ENCODE results near the gene HRH2.

The HRH2 gene

DNA sequence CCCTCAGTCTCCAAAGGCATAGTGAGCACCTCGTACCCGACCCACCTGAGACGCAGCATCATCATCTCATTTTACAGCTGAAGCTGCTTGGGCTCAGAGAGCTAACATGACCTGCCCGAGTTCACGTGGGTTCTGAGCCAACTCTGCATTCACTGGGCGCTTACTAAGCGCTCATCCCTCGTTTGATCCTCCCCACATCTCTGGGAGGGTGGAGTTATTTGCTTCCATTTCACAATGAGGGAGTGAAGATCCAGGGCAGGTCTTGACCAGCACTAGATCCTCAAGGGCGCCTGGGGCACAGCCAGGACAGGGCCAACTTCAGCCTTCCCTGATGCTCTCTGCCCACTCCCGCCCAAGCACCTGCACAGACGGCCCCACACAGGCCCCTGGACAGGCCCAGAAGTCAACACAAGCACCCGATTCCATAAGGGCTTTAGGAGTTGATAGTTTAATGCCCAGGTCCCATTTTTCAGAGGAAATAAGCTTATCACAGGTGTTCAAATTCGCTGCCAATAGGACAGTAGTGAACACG is 80.8 kb downstream of the HRH2 start:
- Histone ChIP-seq H3K4me2 (no peak overlapping the region), H3K79me2 (ENCODE audit: insufficient read depth, low read depth) (no peaks in the 10 kb centered on the region), H3K4me3 (IDR thresholded peaks at IDR 0.05; ENCODE audit: insufficient read depth, low read depth, low read length) (no peak overlapping the region), H3K9ac (no peak overlapping the region), H3K27ac (no peak overlapping the region), H2AFZ (ENCODE audit: low read depth) (no peak overlapping the region), H4K20me1 (ENCODE audit: insufficient read depth) (no peaks in the 10 kb centered on the region), H3K36me3 (ENCODE audit: insufficient read depth) (no peaks in the 10 kb centered on the region), H3K27me3 (ENCODE audit: insufficient read depth, low read depth) (no peaks in the 10 kb centered on the region), H3K4me1 (ENCODE audit: low read depth, poor library complexity, severe bottlenecking) (no peaks in the 10 kb centered on the region)
- TF ChIP-seq, protein P1, sequence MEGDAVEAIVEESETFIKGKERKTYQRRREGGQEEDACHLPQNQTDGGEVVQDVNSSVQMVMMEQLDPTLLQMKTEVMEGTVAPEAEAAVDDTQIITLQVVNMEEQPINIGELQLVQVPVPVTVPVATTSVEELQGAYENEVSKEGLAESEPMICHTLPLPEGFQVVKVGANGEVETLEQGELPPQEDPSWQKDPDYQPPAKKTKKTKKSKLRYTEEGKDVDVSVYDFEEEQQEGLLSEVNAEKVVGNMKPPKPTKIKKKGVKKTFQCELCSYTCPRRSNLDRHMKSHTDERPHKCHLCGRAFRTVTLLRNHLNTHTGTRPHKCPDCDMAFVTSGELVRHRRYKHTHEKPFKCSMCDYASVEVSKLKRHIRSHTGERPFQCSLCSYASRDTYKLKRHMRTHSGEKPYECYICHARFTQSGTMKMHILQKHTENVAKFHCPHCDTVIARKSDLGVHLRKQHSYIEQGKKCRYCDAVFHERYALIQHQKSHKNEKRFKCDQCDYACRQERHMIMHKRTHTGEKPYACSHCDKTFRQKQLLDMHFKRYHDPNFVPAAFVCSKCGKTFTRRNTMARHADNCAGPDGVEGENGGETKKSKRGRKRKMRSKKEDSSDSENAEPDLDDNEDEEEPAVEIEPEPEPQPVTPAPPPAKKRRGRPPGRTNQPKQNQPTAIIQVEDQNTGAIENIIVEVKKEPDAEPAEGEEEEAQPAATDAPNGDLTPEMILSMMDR (conservative IDR thresholded peaks at IDR 0.05; ENCODE audit: low read depth, low read length), result no peak

DNA sequence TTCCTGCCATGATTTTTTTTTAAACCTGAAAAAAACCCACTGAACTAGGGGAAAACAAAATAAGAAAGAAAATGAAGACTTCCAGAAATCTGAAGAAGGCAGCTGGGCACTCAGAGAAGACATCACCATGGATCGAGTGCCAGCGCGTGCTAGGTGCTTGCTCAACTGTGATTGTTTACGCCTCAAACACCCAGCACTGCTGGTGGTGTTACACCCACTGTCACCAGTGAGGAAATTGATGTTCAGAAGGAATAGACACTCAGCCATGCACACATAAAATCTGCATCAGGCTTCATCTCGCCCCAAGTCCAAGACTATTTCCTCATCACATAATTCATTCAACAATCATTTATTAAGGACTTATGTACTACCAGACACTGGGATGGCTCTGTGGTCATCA is 82.1 kb downstream of the HRH2 start:
- H4K20me1 ChIP-seq (ENCODE audit: insufficient read depth), result no peaks in the 10 kb centered on the region
- no peak overlapping the region for H3K4me3 ChIP-seq (IDR thresholded peaks at IDR 0.05; ENCODE audit: insufficient read depth, low read depth, low read length)
- no peak overlapping the region for H3K9ac ChIP-seq
- no peak overlapping the region for H3K4me2 ChIP-seq
- H3K4me1 ChIP-seq (ENCODE audit: low read depth, poor library complexity, severe bottlenecking), result no peaks in the 10 kb centered on the region
- no peak overlapping the region for H2AFZ ChIP-seq (ENCODE audit: low read depth)
- no peaks in the 10 kb centered on the region for H3K27me3 ChIP-seq (ENCODE audit: insufficient read depth, low read depth)
- no peak overlapping the region for H3K27ac ChIP-seq
- TF ChIP-seq, protein P1 (conservative IDR thresholded peaks at IDR 0.05; ENCODE audit: low read depth, low read length), result no peak
- H3K36me3 ChIP-seq (ENCODE audit: insufficient read depth), result no peaks in the 10 kb centered on the region
- no peaks in the 10 kb centered on the region for H3K79me2 ChIP-seq (ENCODE audit: insufficient read depth, low read depth)

DNA sequence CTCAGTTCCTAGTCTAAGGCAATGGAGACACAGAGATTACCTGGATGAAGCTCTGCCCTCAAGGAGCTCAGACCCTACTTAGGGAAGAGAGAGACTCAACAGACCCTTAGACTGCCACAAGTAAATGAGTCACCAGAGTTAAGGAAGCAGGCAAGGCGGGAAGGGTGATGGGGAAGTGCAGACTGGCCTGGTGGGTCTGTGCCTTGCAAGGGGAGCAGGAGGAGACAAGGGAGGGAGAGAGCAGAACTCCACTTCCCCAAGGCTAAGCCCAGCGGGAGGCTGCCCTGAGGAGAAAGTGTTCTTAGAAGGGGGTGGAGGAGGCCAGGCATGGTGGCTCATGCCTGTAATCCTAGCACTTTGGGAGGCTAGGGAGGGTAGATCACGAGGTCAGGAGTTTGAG is 83.7 kb downstream of the HRH2 start:
- no peak overlapping the region for H3K27ac ChIP-seq
- TF ChIP-seq, protein P1 (conservative IDR thresholded peaks at IDR 0.05; ENCODE audit: low read depth, low read length), result no peak
- no peaks in the 10 kb centered on the region for H3K4me1 ChIP-seq (ENCODE audit: low read depth, poor library complexity, severe bottlenecking)
- H3K4me2 ChIP-seq, result no peak overlapping the region
- no peaks in the 10 kb centered on the region for H3K27me3 ChIP-seq (ENCODE audit: insufficient read depth, low read depth)
- no peak overlapping the region for H3K4me3 ChIP-seq (IDR thresholded peaks at IDR 0.05; ENCODE audit: insufficient read depth, low read depth, low read length)
- no peaks in the 10 kb centered on the region for H4K20me1 ChIP-seq (ENCODE audit: insufficient read depth)
- no peaks in the 10 kb centered on the region for H3K79me2 ChIP-seq (ENCODE audit: insufficient read depth, low read depth)
- H2AFZ ChIP-seq (ENCODE audit: low read depth), result no peak overlapping the region
- H3K36me3 ChIP-seq (ENCODE audit: insufficient read depth), result no peaks in the 10 kb centered on the region
- no peak overlapping the region for H3K9ac ChIP-seq

DNA sequence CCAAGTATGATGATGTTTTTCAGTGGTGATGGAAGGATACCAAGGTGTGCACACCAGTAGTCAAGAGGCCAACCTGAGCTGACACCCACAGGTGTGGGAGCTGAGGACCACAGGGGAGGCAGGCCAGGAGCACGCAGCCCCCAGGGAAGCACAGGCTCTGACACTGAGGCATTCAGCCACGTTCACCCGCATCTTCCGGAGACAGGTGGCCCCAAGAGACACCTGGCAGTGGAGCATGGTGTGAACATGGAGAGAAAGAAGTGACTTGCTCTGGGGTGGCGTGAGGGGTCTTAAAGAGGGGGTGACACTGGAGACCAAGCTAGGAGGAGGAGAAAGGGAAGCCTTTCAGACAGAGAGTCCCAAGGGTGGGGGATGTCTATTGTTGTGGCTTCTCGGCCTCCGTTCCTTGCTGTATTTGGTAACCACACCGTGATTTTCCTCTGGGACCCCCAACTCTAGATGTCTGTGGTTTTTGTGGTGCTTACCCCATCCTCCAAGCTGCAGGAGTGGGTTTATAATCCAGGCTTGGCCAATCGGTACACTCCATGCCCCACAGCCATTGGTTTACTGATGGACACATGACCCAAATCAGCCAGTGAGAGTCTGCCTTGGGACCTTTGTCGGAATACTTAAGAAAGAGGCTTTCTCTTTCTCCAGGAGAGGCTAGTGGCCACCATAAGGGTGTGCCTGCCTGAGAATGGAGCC is 84.6 kb downstream of the HRH2 start:
- Histone ChIP-seq H2AFZ (ENCODE audit: low read depth) (no peak overlapping the region), H3K4me3 (IDR thresholded peaks at IDR 0.05; ENCODE audit: insufficient read depth, low read depth, low read length) (no peak overlapping the region), H3K27me3 (ENCODE audit: insufficient read depth, low read depth) (no peaks in the 10 kb centered on the region), H3K36me3 (ENCODE audit: insufficient read depth) (no peaks in the 10 kb centered on the region), H3K9ac (no peak overlapping the region), H3K79me2 (ENCODE audit: insufficient read depth, low read depth) (no peaks in the 10 kb centered on the region), H3K27ac (no peak overlapping the region), H3K4me1 (ENCODE audit: low read depth, poor library complexity, severe bottlenecking) (no peaks in the 10 kb centered on the region), H4K20me1 (ENCODE audit: insufficient read depth) (no peaks in the 10 kb centered on the region), H3K4me2 (no peak overlapping the region)
- TF ChIP-seq, protein P1 (conservative IDR thresholded peaks at IDR 0.05; ENCODE audit: low read depth, low read length), result no peak
